ENCODE data around the gene HSPB7.

- no peak for TF ChIP-seq CTCF (IDR thresholded peaks at IDR 0.05)
- TF ChIP-seq POLR2A (IDR thresholded peaks at IDR 0.05), result no peak
These were observed 3.8 kb upstream of the HSPB7 start, which contains the start of gene CLCNKA for GRCh38 chr1:16021681-16022080.
